CD4-positive, alpha-beta memory T cell (primary cell): ENCODE measurements around the gene OPTC. TPM values are rescaled to one million over a fixed set of nuclear protein-coding genes. Genes with fewer than 3 reads are reported as not detected.
"Not testable (repeated sequence)": the region's sequence is repeated elsewhere in the genome, so short reads cannot be mapped to it uniquely, and the experiment has no call there.

Experiments
- CTCF ChIA-PET: fragments of 350-600 bp; sonication (Branson Sonifier 250); formaldehyde crosslinking; loops from one replicate; lab custom pipeline; 2021; ENCODE audit warnings: inconsistent platforms; ENCODE audit not compliant: partially characterized antibody; lab: Charles Lee
- POLR2A ChIA-PET: fragments of 350-600 bp; sonication (Branson Sonifier 250); formaldehyde crosslinking; loops from one replicate; lab custom pipeline; 2021; ENCODE audit not compliant: partially characterized antibody; lab: Charles Lee
- DNase-seq, 5 donors: peaks; one replicate each; pipeline versions ENCODE4 v3.0.0 to v3.0.0-alpha.2; 2020 to 2022; ENCODE audit warnings: mixed read lengths in 1 of 5
- H3K27ac ChIP-seq: one replicate; pipeline ENCODE4 v1.7.0; 2013; ENCODE audit warnings: low read depth, low read length
- H3K27me3 ChIP-seq: 2 replicates; pipeline ENCODE4 v1.7.0; 2013; ENCODE audit warnings: mild to moderate bottlenecking, low read length, moderate library complexity; ENCODE audit not compliant: insufficient read depth
- H3K36me3 ChIP-seq: 2 replicates; pipeline ENCODE4 v1.7.0; 2013; ENCODE audit warnings: mild to moderate bottlenecking, low read length, moderate library complexity; ENCODE audit not compliant: insufficient read depth
- H3K4me1 ChIP-seq: 2 replicates; pipeline ENCODE4 v1.7.0; 2013; ENCODE audit warnings: mild to moderate bottlenecking, low read length, moderate library complexity; ENCODE audit not compliant: insufficient read depth
- H3K4me3 ChIP-seq, 2 donors: one replicate each; pipeline ENCODE4 v1.7.0; 2013; ENCODE audit warnings: low read length in 2 of 2, mild to moderate bottlenecking in 1 of 2
- H3K9me3 ChIP-seq, 2 donors: one replicate each; pipeline ENCODE4 v1.7.0; 2013; ENCODE audit warnings: low read length in 2 of 2, control low read depth in 1 of 2; ENCODE audit not compliant: control insufficient read depth in 1 of 2
- H3K27ac Mint-ChIP-seq, 7 donors: one replicate each; pipeline ENCODE4 v1.8.0; 2020 to 2021; ENCODE audit warnings: mixed read lengths in 7 of 7, mild to moderate bottlenecking in 6 of 7, inconsistent platforms in 3 of 7, moderate library complexity in 3 of 7
- H3K27me3 Mint-ChIP-seq, 2 donors: one replicate each; pipeline ENCODE4 v1.8.0; 2020 to 2021; ENCODE audit warnings: mixed read lengths in 2 of 2
- H3K36me3 Mint-ChIP-seq, 2 donors: one replicate each; pipeline ENCODE4 v1.8.0; 2020 to 2021; ENCODE audit warnings: mixed read lengths in 2 of 2, inconsistent platforms in 1 of 2, mild to moderate bottlenecking in 1 of 2
- H3K4me1 Mint-ChIP-seq, 4 donors: one replicate each; pipeline ENCODE4 v1.8.0; 2020 to 2021; ENCODE audit warnings: mixed read lengths in 4 of 4, mild to moderate bottlenecking in 1 of 4
- H3K4me3 Mint-ChIP-seq, 8 donors: one replicate each; pipeline ENCODE4 v1.8.0; 2020 to 2021; ENCODE audit warnings: mixed read lengths in 8 of 8, mild to moderate bottlenecking in 7 of 8, moderate library complexity in 6 of 8, inconsistent platforms in 3 of 8
- H3K9me3 Mint-ChIP-seq, 8 donors: one replicate each; pipeline ENCODE4 v1.8.0; 2020 to 2021; ENCODE audit warnings: mixed read lengths in 8 of 8, mild to moderate bottlenecking in 5 of 8, inconsistent platforms in 3 of 8, moderate library complexity in 1 of 8
- intact Hi-C: fragments of 100-400 bp; cut with micrococcal nuclease; formaldehyde crosslinking; loops from one replicate; pipeline ENCODE4 v1.15.1; 2023
- polyA plus RNA-seq, 2 donors: library from polyadenylated mRNA; unstranded; fragments of 300-500 nt; fragmentation: Illumina TruSeq; gene quantifications; one replicate each; pipeline ENCODE4 v1.2.3, GENCODE V29; 2021
- total RNA-seq, 2 experiments: library from RNA; stranded (reverse); gene quantifications; one replicate each; pipeline ENCODE4 v1.2.3, GENCODE V29; 2021

Gene OPTC
- not detected for total RNA-seq
- not detected for polyA plus RNA-seq

GRCh38 chr1:203493901-203494300, at the start of gene OPTC:
OPTC (plus strand) TSS chr1:203494153; CDS start chr1:203496006, 1,853 bp downstream.
- Histone ChIP-seq H3K36me3 (no peaks in the 10 kb centered on the region), H3K4me3 (no peak within 1 kb of the TSS), H3K27ac (no peak within 1 kb of the TSS), H3K27me3 (peaks cover 4% of the 10 kb centered on the region), H3K4me1 (no peaks in the 10 kb centered on the region), H3K9me3 (no peaks in the 10 kb centered on the region)
- Mint-ChIP-seq H3K4me3 (no peak within 1 kb of the TSS), H3K27ac (no peak within 1 kb of the TSS), H3K27me3 (peaks cover 2 to 6% of the 10 kb centered on the region in 2 donors), H3K9me3 (no peaks in the 10 kb centered on the region), H3K4me1 (peaks cover 0 to 6% (median 3%) of the 10 kb centered on the region in 4 donors), H3K36me3 (no peaks in the 10 kb centered on the region)
- CTCF ChIA-PET: interaction anchor here (1.0 to 17.7 kb wide), 5 partner anchors 9 to 227 kb away, joined by 3 to 424 read pairs (median 5); no protein-coding TSS in a partner anchor
- intact Hi-C loops: no loop called here
- POLR2A ChIA-PET: interaction anchor here (0.7 to 1.3 kb wide), 2 partner anchors 178 to 227 kb away, joined by 3 read pairs; no protein-coding TSS in a partner anchor
- no peak for DNase-seq

GRCh38 chr1:203444171-203444576, 49.8 kb upstream of the OPTC start:
- DNase-seq: no peak
- POLR2A ChIA-PET: no interaction called here
- H3K36me3 Mint-ChIP-seq: no peaks in the 10 kb centered on the region
- no peak overlapping the region for H3K4me3 Mint-ChIP-seq
- H3K9me3 ChIP-seq: no peaks in the 10 kb centered on the region
- peaks cover 10 to 32% of the 10 kb centered on the region in 2 donors for H3K27me3 Mint-ChIP-seq
- no peaks in the 10 kb centered on the region for H3K36me3 ChIP-seq
- H3K27ac ChIP-seq: no peak overlapping the region
- no peak overlapping the region for H3K27ac Mint-ChIP-seq
- intact Hi-C loops: no loop called here
- H3K4me1 Mint-ChIP-seq: peaks cover 0 to 2% (median under 1%) of the 10 kb centered on the region in 4 donors
- no peaks in the 10 kb centered on the region for H3K27me3 ChIP-seq
- CTCF ChIA-PET: no interaction called here
- no peak overlapping the region for H3K4me3 ChIP-seq
- peaks cover 0 to 8% (median 3%) of the 10 kb centered on the region in 8 donors for H3K9me3 Mint-ChIP-seq
- no peaks in the 10 kb centered on the region for H3K4me1 ChIP-seq

- H3K4me3 ChIP-seq: no peak overlapping the region
- no peak overlapping the region for H3K4me3 Mint-ChIP-seq
- intact Hi-C loops: no loop called here
- no peaks in the 10 kb centered on the region for H3K36me3 ChIP-seq
- ChIA-PET CTCF (no interaction called here), POLR2A (no interaction called here)
- no peaks in the 10 kb centered on the region for H3K4me1 ChIP-seq
- DNase-seq: no peak
- no peak overlapping the region for H3K27ac Mint-ChIP-seq
- peaks cover 6% of the 10 kb centered on the region for H3K27me3 ChIP-seq
- peaks cover 17 to 30% of the 10 kb centered on the region in 2 donors for H3K27me3 Mint-ChIP-seq
- no peaks in the 10 kb centered on the region for H3K9me3 ChIP-seq
- no peaks in the 10 kb centered on the region for H3K36me3 Mint-ChIP-seq
- H3K27ac ChIP-seq: no peak overlapping the region
- peaks cover 0 to 2% (median under 1%) of the 10 kb centered on the region in 4 donors for H3K4me1 Mint-ChIP-seq
- H3K9me3 Mint-ChIP-seq: peaks cover 0 to 8% (median 3%) of the 10 kb centered on the region in 8 donors
Observed at GRCh38 chr1:203447151-203447550, 46.8 kb upstream of the OPTC start.

GRCh38 chr1:203447598-203447997, 46.4 kb upstream of the OPTC start:
- peaks cover 17 to 30% of the 10 kb centered on the region in 2 donors for H3K27me3 Mint-ChIP-seq
- H3K9me3 Mint-ChIP-seq, H3K27ac ChIP-seq, H3K27ac Mint-ChIP-seq, CTCF ChIA-PET, H3K4me3 ChIP-seq, H3K9me3 ChIP-seq, intact Hi-C loops, H3K4me1 Mint-ChIP-seq, H3K27me3 ChIP-seq, DNase-seq, H3K4me3 Mint-ChIP-seq, POLR2A ChIA-PET, H3K36me3 Mint-ChIP-seq, H3K36me3 ChIP-seq, H3K4me1 ChIP-seq: not testable (repeated sequence)

GRCh38 chr1:203448521-203449061, 45.4 kb upstream of the OPTC start:
- H3K4me1 ChIP-seq: no peaks in the 10 kb centered on the region
- peaks cover 6% of the 10 kb centered on the region for H3K27me3 ChIP-seq
- no peaks in the 10 kb centered on the region for H3K9me3 ChIP-seq
- no peak overlapping the region for H3K4me3 ChIP-seq
- no peaks in the 10 kb centered on the region for H3K36me3 ChIP-seq
- H3K36me3 Mint-ChIP-seq: no peaks in the 10 kb centered on the region
- H3K4me3 Mint-ChIP-seq: no peak overlapping the region
- H3K27ac ChIP-seq: no peak overlapping the region
- ChIA-PET POLR2A (no interaction called here), CTCF (no interaction called here)
- H3K9me3 Mint-ChIP-seq: peaks cover 0 to 8% (median 3%) of the 10 kb centered on the region in 8 donors
- peak overlapping the region in 1 of 7 donors; percentile 3 for H3K27ac Mint-ChIP-seq
- no peak for DNase-seq
- peaks cover 0 to 2% (median under 1%) of the 10 kb centered on the region in 4 donors for H3K4me1 Mint-ChIP-seq
- H3K27me3 Mint-ChIP-seq: peaks cover 15 to 30% of the 10 kb centered on the region in 2 donors
- intact Hi-C loops: no loop called here

- Histone ChIP-seq H3K4me1 (no peaks in the 10 kb centered on the region), H3K9me3 (no peaks in the 10 kb centered on the region), H3K36me3 (no peaks in the 10 kb centered on the region), H3K4me3 (no peak overlapping the region), H3K27me3 (peaks cover 6% of the 10 kb centered on the region), H3K27ac (no peak overlapping the region)
- H3K4me3 Mint-ChIP-seq: no peak overlapping the region
- peaks cover 0 to 7% (median 2%) of the 10 kb centered on the region in 8 donors for H3K9me3 Mint-ChIP-seq
- POLR2A ChIA-PET: no interaction called here
- H3K27ac Mint-ChIP-seq: no peak overlapping the region
- intact Hi-C loops: no loop called here
- H3K36me3 Mint-ChIP-seq: no peaks in the 10 kb centered on the region
- CTCF ChIA-PET: no interaction called here
- no peak for DNase-seq
- H3K4me1 Mint-ChIP-seq: peaks cover 0 to 2% (median under 1%) of the 10 kb centered on the region in 4 donors
- peaks cover 22 to 30% of the 10 kb centered on the region in 2 donors for H3K27me3 Mint-ChIP-seq
Observed at GRCh38 chr1:203450001-203450400, 44.0 kb upstream of the OPTC start.

GRCh38 chr1:203450479-203451149, 43.3 kb upstream of the OPTC start:
- no peak overlapping the region for H3K27ac Mint-ChIP-seq
- peaks cover 6% of the 10 kb centered on the region for H3K27me3 ChIP-seq
- H3K27me3 Mint-ChIP-seq: peaks cover 22 to 31% of the 10 kb centered on the region in 2 donors
- DNase-seq: no peak
- no peak overlapping the region for H3K27ac ChIP-seq
- H3K4me1 ChIP-seq: no peaks in the 10 kb centered on the region
- H3K9me3 Mint-ChIP-seq: peaks cover 0 to under 1% (median 0%) of the 10 kb centered on the region in 8 donors
- H3K9me3 ChIP-seq: no peaks in the 10 kb centered on the region
- no peaks in the 10 kb centered on the region for H3K36me3 ChIP-seq
- no peak overlapping the region for H3K4me3 ChIP-seq
- no peaks in the 10 kb centered on the region for H3K36me3 Mint-ChIP-seq
- H3K4me3 Mint-ChIP-seq: no peak overlapping the region
- intact Hi-C loops: no loop called here
- ChIA-PET CTCF (no interaction called here), POLR2A (no interaction called here)
- peaks cover 0 to 2% (median under 1%) of the 10 kb centered on the region in 4 donors for H3K4me1 Mint-ChIP-seq
